Stimulated activated memory B cell treated with anti-CD40 and anti-IgM and Interleukin-4, amounts not matched to agents 10 μg/mL and 1 μg/mL and 100 μg/mL, for 72 hours (primary cell): Measurements from ENCODE around the gene MED29.
A peak's percentile ranks its signal among the peaks of the same experiment; 100 is the strongest.
"Not testable (repeated sequence)": the region's sequence is repeated elsewhere in the genome, so short reads cannot be mapped to it uniquely, and the experiment has no call there.

Experiments
- ATAC-seq: fragments of 150-1000 bp; cut with Tn5 transposase; 2 replicates; pipeline ENCODE4 v1.10.0; 2021
- H3K27ac Mint-ChIP-seq: one replicate; pipeline ENCODE4 v1.8.0; 2022; ENCODE audit warnings: mild to moderate bottlenecking, mixed read lengths
- H3K27me3 Mint-ChIP-seq: one replicate; pipeline ENCODE4 v1.8.0; 2022; ENCODE audit warnings: mixed read lengths
- H3K36me3 Mint-ChIP-seq: one replicate; pipeline ENCODE4 v1.8.0; 2022; ENCODE audit warnings: mixed read lengths
- H3K4me1 Mint-ChIP-seq: one replicate; pipeline ENCODE4 v1.8.0; 2022; ENCODE audit warnings: mixed read lengths
- H3K4me3 Mint-ChIP-seq: one replicate; pipeline ENCODE4 v1.8.0; 2022; ENCODE audit warnings: mild to moderate bottlenecking, moderate library complexity, mixed read lengths
- H3K9me3 Mint-ChIP-seq: one replicate; pipeline ENCODE4 v1.8.0; 2022; ENCODE audit warnings: mixed read lengths

MED29 gene

GRCh38 chr19:39360599-39360998, 30.6 kb upstream of the MED29 start:
- H3K4me3 Mint-ChIP-seq, result no peak overlapping the region
- peaks cover 32% of the 10 kb centered on the region for H3K4me1 Mint-ChIP-seq
- no peaks in the 10 kb centered on the region for H3K9me3 Mint-ChIP-seq
- H3K27me3 Mint-ChIP-seq, result no peaks in the 10 kb centered on the region
- no peak for ATAC-seq
- H3K27ac Mint-ChIP-seq, result no peak overlapping the region
- H3K36me3 Mint-ChIP-seq, result peaks cover 64% of the 10 kb centered on the region

DNA sequence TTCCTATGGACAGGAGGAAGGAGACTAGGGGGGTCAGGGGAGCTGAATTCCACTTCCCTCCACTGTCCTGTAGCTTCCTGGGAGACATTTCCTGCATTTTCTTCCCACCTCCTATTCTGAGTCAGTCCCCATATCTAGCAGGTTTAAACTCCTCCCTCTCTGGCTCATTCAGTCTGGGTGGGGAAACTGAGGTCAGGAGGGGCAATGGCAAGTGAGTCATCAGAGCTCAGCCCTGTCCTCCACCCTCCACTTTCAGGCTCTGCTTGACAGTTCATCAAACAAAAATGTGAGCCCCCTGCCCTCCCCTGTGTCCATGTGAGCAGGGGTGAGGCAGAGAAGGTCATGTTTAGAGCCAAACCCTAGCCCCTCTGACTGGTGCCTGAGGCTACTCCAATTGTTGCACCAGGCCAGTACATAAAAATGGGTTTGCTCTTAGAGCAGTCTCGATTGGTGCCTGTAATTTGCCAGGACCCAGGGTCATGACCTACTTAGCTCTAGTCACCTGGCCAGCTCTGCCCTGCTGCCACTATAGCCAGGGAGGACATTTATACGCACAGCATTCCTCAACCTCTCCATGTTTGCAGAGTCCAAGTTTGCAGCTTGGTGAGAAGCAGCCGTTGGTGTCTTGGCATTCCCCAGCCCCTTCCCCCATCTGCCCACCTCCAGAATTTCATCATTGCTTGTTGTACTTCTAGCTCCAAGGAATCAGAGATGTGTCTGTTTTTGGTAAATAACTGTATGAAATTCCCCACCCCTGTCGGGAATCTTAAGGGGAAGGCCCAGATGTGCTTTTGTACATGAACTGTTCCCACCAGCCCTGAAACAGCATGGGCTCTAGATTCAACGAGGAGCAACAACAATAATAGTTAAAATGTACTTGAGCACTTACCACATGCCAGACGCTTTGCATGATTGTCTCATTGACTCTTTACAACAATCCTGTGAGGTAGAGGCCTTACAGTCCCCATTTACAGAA, 28.2 kb upstream of the MED29 start:
- no peaks in the 10 kb centered on the region for H3K27me3 Mint-ChIP-seq
- peaks cover 44% of the 10 kb centered on the region for H3K36me3 Mint-ChIP-seq
- H3K4me3 Mint-ChIP-seq, result no peak overlapping the region
- peaks cover 32% of the 10 kb centered on the region for H3K4me1 Mint-ChIP-seq
- H3K9me3 Mint-ChIP-seq, result no peaks in the 10 kb centered on the region
- H3K27ac Mint-ChIP-seq, result peak overlapping the region; percentile 95
- ATAC-seq, result no peak

DNA sequence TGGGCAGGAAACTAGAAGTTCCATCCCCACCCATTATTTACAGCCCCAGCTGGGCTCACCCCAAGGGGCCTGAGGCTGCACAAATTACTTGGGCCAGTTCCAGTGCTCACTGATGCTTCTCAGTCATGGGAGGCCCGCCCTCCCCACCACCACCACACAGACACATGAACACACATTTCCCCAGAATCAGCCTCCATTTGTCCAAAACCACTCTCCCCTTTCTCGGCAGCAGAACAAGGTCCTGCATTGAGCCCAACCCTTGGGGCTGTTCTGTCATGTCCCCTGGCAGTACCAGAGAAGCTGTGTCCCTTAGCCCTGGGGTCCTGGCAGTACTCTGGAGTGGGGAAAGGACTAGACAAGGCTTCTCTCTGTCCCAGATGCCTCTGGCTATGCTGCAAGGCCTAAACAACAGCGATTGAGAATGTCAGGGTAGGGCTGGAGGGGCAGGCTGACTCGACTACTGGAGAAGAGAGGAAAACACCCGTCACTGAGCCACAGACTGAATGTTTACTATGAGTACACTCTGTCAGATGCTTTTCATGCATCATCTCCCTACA, 27.2 kb upstream of the MED29 start:
- peaks cover 50% of the 10 kb centered on the region for H3K36me3 Mint-ChIP-seq
- H3K4me1 Mint-ChIP-seq, result peaks cover 32% of the 10 kb centered on the region
- peak overlapping the region; percentile 4 for H3K4me3 Mint-ChIP-seq
- H3K9me3 Mint-ChIP-seq, result no peaks in the 10 kb centered on the region
- peak; percentile 96 for ATAC-seq
- no peaks in the 10 kb centered on the region for H3K27me3 Mint-ChIP-seq
- H3K27ac Mint-ChIP-seq, result peak overlapping the region; percentile 95

DNA sequence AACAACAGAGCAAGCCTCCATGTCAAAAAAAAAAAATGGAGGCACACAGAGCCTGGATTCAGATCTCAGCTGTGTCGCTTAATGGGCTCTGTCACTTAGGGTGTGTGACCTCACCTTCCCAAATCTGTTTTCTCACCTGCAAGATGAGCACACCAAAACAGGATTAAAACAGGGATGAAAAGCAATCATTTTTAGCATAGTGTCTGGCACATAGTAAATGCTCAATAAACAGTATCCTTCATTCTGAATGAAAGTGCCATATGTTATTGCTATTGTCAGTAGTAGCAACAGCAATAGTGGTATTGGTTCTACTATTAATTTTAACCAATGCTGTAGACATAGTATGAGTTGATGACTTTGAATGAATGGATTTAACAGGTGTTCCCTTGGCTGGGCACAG, 25.6 kb upstream of the MED29 start:
- no peak for ATAC-seq
- Mint-ChIP-seq H3K27ac (peak overlapping the region; percentile 95), H3K27me3 (no peaks in the 10 kb centered on the region), H3K36me3 (peaks cover 51% of the 10 kb centered on the region), H3K4me1 (peaks cover 32% of the 10 kb centered on the region), H3K4me3 (no peak overlapping the region), H3K9me3 (no peaks in the 10 kb centered on the region)

- no peak for ATAC-seq
- Mint-ChIP-seq H3K9me3 (no peaks in the 10 kb centered on the region), H3K36me3 (peaks cover 52% of the 10 kb centered on the region), H3K27ac (no peak overlapping the region), H3K4me1 (peaks cover 8% of the 10 kb centered on the region), H3K4me3 (no peak overlapping the region), H3K27me3 (no peaks in the 10 kb centered on the region)
These were observed 22.0 kb upstream of the MED29 start for GRCh38 chr19:39369200-39369599.

DNA sequence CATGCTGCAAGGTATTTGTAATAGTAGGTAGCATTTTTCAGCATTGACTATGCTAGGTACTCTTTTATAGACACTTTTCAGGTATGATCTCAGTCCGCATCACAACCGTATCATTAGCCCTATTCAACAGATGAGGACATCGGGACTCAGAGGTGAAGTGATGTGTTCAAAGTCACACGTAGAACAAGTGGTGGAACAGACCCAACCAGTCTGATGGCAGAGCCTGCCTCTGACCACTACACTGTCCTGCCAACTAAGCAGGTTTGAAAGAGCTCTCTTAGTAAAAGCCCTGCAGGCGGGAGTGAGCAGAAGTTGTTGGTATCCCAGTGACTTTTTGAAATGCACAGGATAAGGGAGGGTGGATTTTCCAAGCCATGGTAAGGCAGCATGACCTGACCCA, 20.4 kb upstream of the MED29 start:
- no peak overlapping the region for H3K4me3 Mint-ChIP-seq
- no peak overlapping the region for H3K27ac Mint-ChIP-seq
- no peaks in the 10 kb centered on the region for H3K27me3 Mint-ChIP-seq
- no peaks in the 10 kb centered on the region for H3K9me3 Mint-ChIP-seq
- ATAC-seq, result no peak
- H3K4me1 Mint-ChIP-seq, result no peaks in the 10 kb centered on the region
- peaks cover 55% of the 10 kb centered on the region for H3K36me3 Mint-ChIP-seq

- Mint-ChIP-seq H3K27ac (peak overlapping the region; percentile 1), H3K4me3 (no peak overlapping the region), H3K27me3 (no peaks in the 10 kb centered on the region)
These were observed 19.0 kb upstream of the MED29 start for GRCh38 chr19:39372047-39372802.

GRCh38 chr19:39372941-39373340, 18.2 kb upstream of the MED29 start:
- Mint-ChIP-seq H3K27ac (peak overlapping the region; percentile 12), H3K36me3 (peaks cover 74% of the 10 kb centered on the region), H3K9me3 (no peaks in the 10 kb centered on the region), H3K4me1 (no peaks in the 10 kb centered on the region), H3K4me3 (no peak overlapping the region), H3K27me3 (no peaks in the 10 kb centered on the region)
- ATAC-seq, result no peak

More at GRCh38 chr19:39372047-39372802, 19.0 kb upstream of the MED29 start:
- no peak for ATAC-seq
- Mint-ChIP-seq H3K9me3 (no peaks in the 10 kb centered on the region), H3K36me3 (peaks cover 68% of the 10 kb centered on the region), H3K4me1 (no peaks in the 10 kb centered on the region)

- H3K27me3 Mint-ChIP-seq, result no peaks in the 10 kb centered on the region
- no peak for ATAC-seq
- no peaks in the 10 kb centered on the region for H3K4me1 Mint-ChIP-seq
- H3K4me3 Mint-ChIP-seq, result no peak overlapping the region
- no peak overlapping the region for H3K27ac Mint-ChIP-seq
- H3K9me3 Mint-ChIP-seq, result no peaks in the 10 kb centered on the region
- H3K36me3 Mint-ChIP-seq, result peaks cover 62% of the 10 kb centered on the region
These were observed 15.2 kb upstream of the MED29 start for GRCh38 chr19:39375929-39376328.

DNA sequence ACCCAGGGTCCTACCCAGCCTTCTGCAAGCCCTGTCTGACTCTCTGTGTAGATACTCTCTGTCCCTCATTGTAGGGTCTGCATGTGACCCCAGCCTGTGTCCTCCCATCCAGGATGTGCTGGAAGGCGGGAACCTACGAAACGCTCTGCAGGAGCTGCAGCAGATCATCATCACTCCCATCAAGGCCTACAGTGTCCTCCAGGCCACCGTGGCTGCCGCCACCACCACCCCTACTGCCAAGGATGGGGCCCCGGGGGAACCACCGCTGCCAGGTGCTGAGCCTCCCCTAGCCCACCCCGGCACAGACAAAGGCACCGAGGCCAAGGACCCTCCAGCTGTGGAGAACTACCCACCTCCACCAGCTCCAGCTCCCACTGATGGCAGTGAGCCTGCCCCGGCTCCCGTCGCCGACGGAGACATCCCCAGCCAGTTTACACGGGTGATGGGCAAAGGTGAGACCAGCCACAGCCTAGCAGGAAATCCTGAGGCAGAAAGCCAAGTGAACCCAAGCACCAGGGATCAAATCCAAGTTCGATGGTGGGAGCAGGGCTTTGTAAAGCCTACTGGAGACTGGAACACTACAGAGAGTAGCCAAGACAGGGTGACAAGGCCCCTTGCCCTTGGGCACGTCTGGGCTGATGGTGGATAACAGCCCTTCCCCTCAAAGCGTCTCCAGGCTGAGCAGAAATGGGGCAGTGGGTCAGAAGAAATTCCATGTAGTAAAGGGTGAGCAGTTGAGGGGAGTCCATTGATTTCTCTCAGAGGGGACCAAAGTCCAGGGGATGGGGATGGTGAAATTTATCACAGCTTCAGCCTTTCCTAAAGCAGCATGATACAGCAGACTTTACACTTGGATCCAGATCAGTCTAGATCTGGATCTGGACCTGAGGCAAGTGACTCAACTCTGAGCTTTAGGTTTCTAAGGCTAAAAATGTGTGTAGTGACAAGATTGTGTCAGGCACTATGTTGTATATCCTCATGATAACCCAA, 13.5 kb upstream of the MED29 start:
- peaks cover 64% of the 10 kb centered on the region for H3K36me3 Mint-ChIP-seq
- no peak overlapping the region for H3K4me3 Mint-ChIP-seq
- no peaks in the 10 kb centered on the region for H3K9me3 Mint-ChIP-seq
- no peak for ATAC-seq
- no peaks in the 10 kb centered on the region for H3K4me1 Mint-ChIP-seq
- no peak overlapping the region for H3K27ac Mint-ChIP-seq
- H3K27me3 Mint-ChIP-seq, result no peaks in the 10 kb centered on the region

DNA sequence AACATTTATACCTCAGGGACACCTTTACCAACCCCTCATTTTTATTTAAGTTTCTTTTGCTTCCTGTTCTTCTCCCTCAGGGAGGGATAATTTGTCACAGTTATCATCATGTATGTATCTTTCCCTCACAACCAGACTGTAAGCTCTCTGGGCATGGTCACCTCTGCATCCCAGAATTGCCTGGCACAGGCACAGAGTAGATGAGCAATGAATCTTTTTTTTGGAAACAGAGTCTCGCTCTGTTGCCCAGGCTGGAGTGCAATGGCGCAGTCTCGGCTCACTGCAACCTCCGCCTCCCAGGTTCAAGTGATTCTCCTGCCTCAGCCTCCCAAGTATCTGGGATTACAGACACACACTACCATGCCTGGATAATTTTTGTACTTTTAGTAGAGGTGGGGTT, 11.8 kb upstream of the MED29 start:
- H3K9me3 Mint-ChIP-seq, ATAC-seq, H3K4me3 Mint-ChIP-seq, H3K27me3 Mint-ChIP-seq, H3K4me1 Mint-ChIP-seq: not testable (repeated sequence)
- Mint-ChIP-seq H3K27ac (peak overlapping the region; percentile 30), H3K36me3 (peaks cover 74% of the 10 kb centered on the region)

- Mint-ChIP-seq H3K27me3 (no peaks in the 10 kb centered on the region), H3K4me1 (peaks cover 2% of the 10 kb centered on the region), H3K4me3 (no peak overlapping the region), H3K9me3 (no peaks in the 10 kb centered on the region), H3K27ac (peak overlapping the region; percentile 30), H3K36me3 (peaks cover 74% of the 10 kb centered on the region)
- no peak for ATAC-seq
These were observed 11.2 kb upstream of the MED29 start for GRCh38 chr19:39379865-39380396.

- Mint-ChIP-seq H3K36me3 (peaks cover 77% of the 10 kb centered on the region), H3K4me1 (peaks cover 7% of the 10 kb centered on the region), H3K4me3 (no peak overlapping the region), H3K9me3 (no peaks in the 10 kb centered on the region), H3K27ac (no peak overlapping the region), H3K27me3 (no peaks in the 10 kb centered on the region)
- ATAC-seq, result no peak
These were observed 10.4 kb upstream of the MED29 start for GRCh38 chr19:39380521-39381502.
